H1 (cell line): ENCODE measurements around the gene KIF26A. TPM values are rescaled to one million over a fixed set of nuclear protein-coding genes. Genes with fewer than 3 reads are reported as not detected.
A peak's percentile ranks its signal among the peaks of the same experiment; 100 is the strongest.

ENCODE experiments used
- ASH2L ChIP-seq: fragments of 200-600, 300-600 bp; sonication (generic); IDR thresholded peaks from one replicate; pipeline ENCODE4 v1.7.1; 2017; ENCODE audit warnings: low read length
- BACH1 ChIP-seq: IDR thresholded peaks from 2 replicates; pipeline ENCODE4 v1.6.1; 2012; ENCODE audit warnings: low read length, improper control_type of control experiment
- CBX5 ChIP-seq: fragments of 300-800, 300-1000 bp; sonication (generic); IDR thresholded peaks from 2 replicates; pipeline ENCODE4 v1.7.1; 2016; ENCODE audit warnings: antibody characterized with exemption, low read length, low read depth
- KDM5A ChIP-seq: fragments of 200-600 bp; IDR thresholded peaks from 2 replicates; pipeline ENCODE4 v1.7.1; 2012; ENCODE audit warnings: mild to moderate bottlenecking, low read length, inconsistent platforms, mixed read lengths
- MAFK ChIP-seq: IDR thresholded peaks from 2 replicates; pipeline ENCODE4 v1.6.1; 2012; ENCODE audit warnings: low read depth, mild to moderate bottlenecking, improper control_type of control experiment, low read length
- RNF2 ChIP-seq: fragments of 200-900, 300-1000 bp; sonication (generic); IDR thresholded peaks from 2 replicates; pipeline ENCODE4 v1.7.1; 2016; ENCODE audit warnings: borderline replicate concordance, low read depth, mild to moderate bottlenecking, antibody characterized with exemption, low read length; ENCODE audit not compliant: poor library complexity, severe bottlenecking; ENCODE audit errors: missing control alignments
- SIX5 ChIP-seq: IDR thresholded peaks from 2 replicates; pipeline ENCODE4 v1.6.1; 2011; ENCODE audit warnings: mild to moderate bottlenecking, low read depth, low read length
- SP2 ChIP-seq: IDR thresholded peaks from 2 replicates; pipeline ENCODE4 v1.6.1; 2012; ENCODE audit warnings: mild to moderate bottlenecking, low read length, inconsistent platforms
- TAF7 ChIP-seq: optimal IDR thresholded peaks from 2 replicates; pipeline ENCODE3; 2011; ENCODE audit warnings: low read depth, mild to moderate bottlenecking, inconsistent platforms, low read length, moderate library complexity, borderline replicate concordance
- USF2 ChIP-seq: IDR thresholded peaks from 2 replicates; pipeline ENCODE4 v1.6.1; 2011; ENCODE audit warnings: low read length, improper control_type of control experiment
- polyA plus RNA-seq, 7 experiments: library from polyadenylated mRNA; depleted of rRNA in 3 of 7; stranded (reverse) in 5 of 7; unstranded in 2 of 7; fragments of >200 nt in 5 of 7; fragments of 200-250 nt in 2 of 7; gene quantifications; 1 replicate in 5 of 7; 2 replicates in 1 of 7; 4 replicates in 1 of 7; pipeline versions ENCODE4 v1.2.1 to v1.2.3, GENCODE V29; 2011 to 2013; ENCODE audit warnings: missing spikeins in 2 of 7, mixed read lengths in 2 of 7
- total RNA-seq: library from RNA; stranded (reverse); fragmentation: NEBNext Ultra II Directional; extraction: Animal tissue kit (Norgen Biotek cat#: 25700); gene quantifications from 2 replicates; pipeline ENCODE4 v1.2.1, GENCODE V29; 2021

KIF26A gene
- total and polyA plus RNA-seq, 2 of the 8 experiments (the other 6 are each of a cell fraction or from before 2014, with no cell fraction given): 11.5 to 41.6 TPM

- TF ChIP-seq USF2 (no peak), MAFK (no peak), TAF7 (no peak), SP2 (no peak), CBX5 (no peak), KDM5A (no peak), SIX5 (no peak), RNF2 (peak; percentile 74), BACH1 (no peak), ASH2L (no peak)
These were observed 1.7 kb upstream of the KIF26A start (continued) for GRCh38 chr14:104136472-104137296.
